SK-N-SH (cell line): Measurements from ENCODE around the gene P2RY12. TPM values are rescaled to one million over a fixed set of nuclear protein-coding genes. Genes with fewer than 3 reads are reported as not detected.

Experiments used
- CTCF ChIA-PET: fragments of 300-600, 350-600 bp; formaldehyde crosslinking; extraction: SDS; loops from one replicate; lab custom pipeline; 2021; lab: Yijun Ruan, JAX
- POLR2A ChIA-PET: fragments of 350-600 bp; sonication (Branson Sonifier 250); formaldehyde crosslinking; extraction: SDS; loops from one replicate; lab custom pipeline; 2020; ENCODE audit warnings: antibody characterized with exemption, inconsistent platforms; lab: Yijun Ruan, JAX
- DNase-seq: peaks from one replicate; pipeline ENCODE4 v3.0.0; 2012
- H2AFZ ChIP-seq: fragments of 200-600 bp; sonication (generic); 2 replicates; pipeline ENCODE4 v1.8.1; 2016; ENCODE audit warnings: antibody characterized with exemption, mild to moderate bottlenecking, low read depth
- H3F3A ChIP-seq: fragments of 200-600 bp; sonication (generic); replicated peaks from 2 replicates; pipeline ENCODE3; 2016; ENCODE audit warnings: antibody characterized with exemption, mild to moderate bottlenecking; ENCODE audit not compliant: insufficient read depth
- H3K27ac ChIP-seq, 2 experiments: fragments of 200-500 bp in 1 of 2; fragments of 200-600 bp in 1 of 2; sonication (Bioruptor generic) in 1 of 2; sonication (generic), shearing (Covaris generic) in 1 of 2; 2 replicates each; pipeline versions ENCODE4 v1.5.1 to v1.6.1; 2014 to 2016; ENCODE audit warnings: low read depth in 2 of 2, inconsistent platforms in 1 of 2, low read length in 1 of 2, mild to moderate bottlenecking in 1 of 2, mixed read lengths in 1 of 2
- H3K27me3 ChIP-seq: fragments of 200-600 bp; sonication (generic), shearing (Covaris generic); 2 replicates; pipeline ENCODE4 v1.6.1; 2016; ENCODE audit warnings: mixed run types; ENCODE audit not compliant: insufficient read depth
- H3K36me3 ChIP-seq, 2 experiments: fragments of 200-500 bp in 1 of 2; fragments of 200-600 bp in 1 of 2; sonication (Bioruptor generic) in 1 of 2; sonication (generic) in 1 of 2; replicated peaks in 1 of 2; 2 replicates each; pipeline versions ENCODE3 to v1.5.1; 2014 to 2016; ENCODE audit warnings: low read length in 1 of 2, mild to moderate bottlenecking in 1 of 2; ENCODE audit not compliant: insufficient read depth in 2 of 2, control insufficient read depth in 1 of 2
- H3K4me1 ChIP-seq, 2 experiments: fragments of 200-500 bp in 1 of 2; fragments of 200-600 bp in 1 of 2; sonication (Bioruptor generic) in 1 of 2; sonication (generic), shearing (Covaris generic) in 1 of 2; 2 replicates each; pipeline versions ENCODE4 v1.5.1 to v1.6.1; 2014 to 2016; ENCODE audit warnings: low read depth in 1 of 2, low read length in 1 of 2, mixed run types in 1 of 2; ENCODE audit not compliant: insufficient read depth in 2 of 2, control insufficient read depth in 1 of 2
- H3K4me2 ChIP-seq: fragments of 200-600 bp; sonication (generic), shearing (Covaris generic); 2 replicates; pipeline ENCODE4 v1.6.1; 2017; ENCODE audit warnings: mixed run types
- H3K4me3 ChIP-seq, 2 experiments: fragments of 200-500 bp in 1 of 2; fragments of 200-600 bp in 1 of 2; sonication (Bioruptor generic) in 1 of 2; sonication (generic), shearing (Covaris generic) in 1 of 2; 2 replicates each; pipeline versions ENCODE4 v1.5.1 to v1.8.1; 2014 to 2016; ENCODE audit warnings: low read depth in 2 of 2, inconsistent platforms in 1 of 2, low read length in 1 of 2, mild to moderate bottlenecking in 1 of 2, mixed read lengths in 1 of 2, moderate library complexity in 1 of 2
- H3K79me2 ChIP-seq: fragments of 200-600 bp; sonication (generic); 2 replicates; pipeline ENCODE4 v1.8.1; 2017; ENCODE audit warnings: mild to moderate bottlenecking; ENCODE audit not compliant: insufficient read depth
- H3K9ac ChIP-seq: fragments of 200-600 bp; sonication (generic); 2 replicates; pipeline ENCODE4 v1.6.1; 2017; ENCODE audit warnings: mixed run types
- H3K9me2 ChIP-seq: fragments of 200-600 bp; sonication (generic); 2 replicates; pipeline ENCODE4 v1.6.1; 2017; ENCODE audit warnings: mixed run types
- H3K9me3 ChIP-seq: fragments of 200-600 bp; sonication (generic); 2 replicates; pipeline ENCODE4 v1.6.1; 2017; ENCODE audit warnings: mixed run types, mild to moderate bottlenecking, moderate library complexity
- H4K20me1 ChIP-seq: fragments of 200-600 bp; sonication (generic); 2 replicates; pipeline ENCODE4 v1.6.1; 2017; ENCODE audit warnings: mild to moderate bottlenecking, mixed run types; ENCODE audit not compliant: insufficient read depth
- ELF1 ChIP-seq: IDR thresholded peaks from 2 replicates; pipeline ENCODE4 v1.4.0; 2012
- FOXJ3 ChIP-seq: sonication (generic); formaldehyde crosslinking; IDR thresholded peaks from 2 replicates; pipeline ENCODE4 v1.5.1; 2020; ENCODE audit warnings: mild to moderate bottlenecking, missing genetic modification reagents
- GABPA ChIP-seq: IDR thresholded peaks from 2 replicates; pipeline ENCODE4 v1.4.0; 2012; ENCODE audit warnings: low read depth, mild to moderate bottlenecking
- GATA2 ChIP-seq: sonication (generic); formaldehyde crosslinking; IDR thresholded peaks from 2 replicates; pipeline ENCODE4 v1.5.0; 2020; ENCODE audit warnings: mild to moderate bottlenecking, missing genetic modification reagents
- IRF3 ChIP-seq: fragments of 150-350 bp; IDR thresholded peaks from 2 replicates; pipeline ENCODE4 v1.6.1; 2016; ENCODE audit warnings: mild to moderate bottlenecking, low read depth, low read length
- MAX ChIP-seq: IDR thresholded peaks from 2 replicates; pipeline ENCODE4 v1.4.0; 2012; ENCODE audit warnings: low read depth
- MEF2A ChIP-seq: IDR thresholded peaks from 2 replicates; pipeline ENCODE4 v1.4.0; 2012; ENCODE audit warnings: low read depth, borderline replicate concordance
- MXI1 ChIP-seq: IDR thresholded peaks from 2 replicates; pipeline ENCODE4 v1.6.1; 2012; ENCODE audit warnings: mild to moderate bottlenecking, low read depth, low read length, improper control_type of control experiment
- NFIC ChIP-seq: IDR thresholded peaks from 2 replicates; pipeline ENCODE4 v1.4.0; 2012; ENCODE audit warnings: borderline replicate concordance
- NRF1 ChIP-seq: IDR thresholded peaks from 2 replicates; pipeline ENCODE4 v1.6.1; 2012; ENCODE audit warnings: low read depth, mild to moderate bottlenecking, low read length
- POLR2AphosphoS5 ChIP-seq: IDR thresholded peaks from 2 replicates; pipeline ENCODE4 v1.6.1; 2012; ENCODE audit warnings: low read depth, low read length
- RAD21 ChIP-seq: IDR thresholded peaks from 2 replicates; pipeline ENCODE4 v1.6.1; 2012; ENCODE audit warnings: mild to moderate bottlenecking, low read length
- RCOR1 ChIP-seq: fragments of 150-350 bp; IDR thresholded peaks from 2 replicates; pipeline ENCODE4 v1.6.1; 2017; ENCODE audit warnings: antibody characterized with exemption, low read length
- REST ChIP-seq: IDR thresholded peaks from 2 replicates; pipeline ENCODE4 v1.6.1; 2012; ENCODE audit warnings: mild to moderate bottlenecking, low read depth, low read length, moderate library complexity
- RFX5 ChIP-seq: IDR thresholded peaks from 2 replicates; pipeline ENCODE4 v1.6.1; 2012; ENCODE audit warnings: mild to moderate bottlenecking, improper control_type of control experiment, low read length
- RXRA ChIP-seq: IDR thresholded peaks from 2 replicates; pipeline ENCODE4 v1.4.0; 2012; ENCODE audit warnings: low read depth, mild to moderate bottlenecking, borderline replicate concordance
- SIN3A ChIP-seq: IDR thresholded peaks from 2 replicates; pipeline ENCODE4 v1.6.1; 2012; ENCODE audit warnings: low read depth, mild to moderate bottlenecking, low read length, moderate library complexity, borderline replicate concordance
- TAF1 ChIP-seq: IDR thresholded peaks from 2 replicates; pipeline ENCODE4 v1.6.1; 2012; ENCODE audit warnings: low read depth, mild to moderate bottlenecking, low read length, moderate library complexity, borderline replicate concordance
- USF2 ChIP-seq: fragments of 150-350 bp; IDR thresholded peaks from 2 replicates; pipeline ENCODE4 v1.6.1; 2017; ENCODE audit warnings: antibody characterized with exemption, low read length, low read depth, borderline replicate concordance
- WGBS: methylation state at CpG from one replicate; pipeline ENCODE4 v1.1.6; 2017; ENCODE audit warnings: low lambda C conversion rate; 5-methylcytosine and 5-hydroxymethylcytosine counted together
- polyA plus RNA-seq, 3 experiments: library from polyadenylated mRNA; depleted of rRNA; stranded (reverse); fragments of >200 nt; gene quantifications; 2 replicates each; pipeline ENCODE4 v1.2.3, GENCODE V29; 2012

P2RY12 gene
- polyA plus RNA-seq, 1 of the 3 experiments (the other 2 are of a cell fraction), result not detected

GRCh38 chr3:151377768-151378385, 6.7 kb downstream of the P2RY12 start:
- DNase-seq, result no peak
- no peaks in the 10 kb centered on the region for H3K9me2 ChIP-seq
- H3K4me3 ChIP-seq, result no peak overlapping the region
- ChIA-PET POLR2A (no interaction called here), CTCF (interaction anchor here (0.7 to 1.2 kb wide), 3 partner anchors 14 to 150 kb away, joined by 3 read pairs; no protein-coding TSS in a partner anchor)
- no peak for TF ChIP-seq MXI1
- no peak for TF ChIP-seq RAD21
- no peak for TF ChIP-seq ELF1
- no peak for TF ChIP-seq MEF2A
- no peak for TF ChIP-seq RXRA
- TF ChIP-seq IRF3, result no peak
- TF ChIP-seq USF2, result no peak
- TF ChIP-seq RCOR1, result no peak
- TF ChIP-seq GATA2 (CRISPR knock-in tag), result no peak
- no peak for TF ChIP-seq NFIC
- no peak for TF ChIP-seq GABPA
- TF ChIP-seq RFX5, result no peak
- TF ChIP-seq NRF1, result no peak
- TF ChIP-seq TAF1, result no peak
- no peak for TF ChIP-seq FOXJ3 (CRISPR knock-in tag)
- TF ChIP-seq POLR2AphosphoS5, result no peak
- TF ChIP-seq MAX, result no peak
- TF ChIP-seq SIN3A, result no peak
- no peak for TF ChIP-seq REST
- H3K27me3 ChIP-seq, result no peaks in the 10 kb centered on the region; the same call in 1 of the 2 replicates
- H3K4me2 ChIP-seq, result no peak overlapping the region
- no peak overlapping the region for H3K9ac ChIP-seq
- H2AFZ ChIP-seq, result no peak overlapping the region
- H4K20me1 ChIP-seq, result no peaks in the 10 kb centered on the region
- no peaks in the 10 kb centered on the region for H3K36me3 ChIP-seq
- H3K27ac ChIP-seq, result no peak overlapping the region
- H3K9me3 ChIP-seq, result 0 out of 2 replicates have a peak, but pooled peaks cover 8% of the 10 kb centered on the region
- no peaks in the 10 kb centered on the region for H3K79me2 ChIP-seq
- WGBS, result 44% methylated on average over 8 of the region's 8 CpGs
- no peaks in the 10 kb centered on the region for H3F3A ChIP-seq
- H3K4me1 ChIP-seq, result no peaks in the 10 kb centered on the region
